ENCODE measurements around the gene USP9X. TPM values are rescaled to one million over a fixed set of nuclear protein-coding genes. Genes with fewer than 3 reads are reported as not detected.
"Not testable (repeated sequence)": the region's sequence is repeated elsewhere in the genome, so short reads cannot be mapped to it uniquely, and the experiment has no call there.

The USP9X gene
- total RNA-seq, 3 donors from 2014 or later, result 99.0 to 124 (median 112) TPM

GRCh38 chrX:41045960-41046567, 39.2 kb upstream of the USP9X start:
- Histone ChIP-seq H3K4me1 (no peaks in the 10 kb centered on the region), H3K27me3 (peaks cover 0 to 42% of the 10 kb centered on the region in 2 donors), H3K9me3 (no peaks in the 10 kb centered on the region), H3K27ac (no peak overlapping the region), H3K4me3 (no peak overlapping the region), H3K36me3 (no peaks in the 10 kb centered on the region)
- TF ChIP-seq POLR2AphosphoS5 (IDR thresholded peaks at IDR 0.05) (no peak), CTCF (IDR thresholded peaks at IDR 0.05) (no peak), POLR2A (IDR thresholded peaks at IDR 0.05) (no peak)
- intact Hi-C loops (cut with DNase I; ENCODE audit: low total_unique reads), result no loop called here
- no peak for DNase-seq (ENCODE audit: low spot score in 2 of 2)

- Histone ChIP-seq H3K9me3 (no peaks in the 10 kb centered on the region), H3K4me1 (no peaks in the 10 kb centered on the region), H3K27ac (no peak overlapping the region), H3K4me3 (no peak overlapping the region), H3K27me3 (peaks cover 0 to 30% of the 10 kb centered on the region in 2 donors), H3K36me3 (no peaks in the 10 kb centered on the region)
- TF ChIP-seq CTCF (IDR thresholded peaks at IDR 0.05), result no peak
- TF ChIP-seq POLR2A (IDR thresholded peaks at IDR 0.05), result no peak
- TF ChIP-seq POLR2AphosphoS5 (IDR thresholded peaks at IDR 0.05), result no peak
- intact Hi-C loops (cut with DNase I; ENCODE audit: low total_unique reads), result no loop called here
- no peak for DNase-seq (ENCODE audit: low spot score in 2 of 2)
These were observed 37.2 kb upstream of the USP9X start for GRCh38 chrX:41047878-41048534.

GRCh38 chrX:41050359-41050758, 34.9 kb upstream of the USP9X start:
- TF ChIP-seq POLR2A (IDR thresholded peaks at IDR 0.05), result no peak
- no peak for TF ChIP-seq POLR2AphosphoS5 (IDR thresholded peaks at IDR 0.05)
- TF ChIP-seq CTCF (IDR thresholded peaks at IDR 0.05), result no peak
- H3K27me3 ChIP-seq, result peaks cover 0 to 15% of the 10 kb centered on the region in 2 donors
- intact Hi-C loops (cut with DNase I; ENCODE audit: low total_unique reads), result no loop called here

GRCh38 chrX:41051288-41051687, 34.0 kb upstream of the USP9X start:
- DNase-seq (ENCODE audit: low spot score in 2 of 2), result no peak
- TF ChIP-seq CTCF (IDR thresholded peaks at IDR 0.05) (no peak), POLR2AphosphoS5 (IDR thresholded peaks at IDR 0.05) (no peak), POLR2A (IDR thresholded peaks at IDR 0.05) (no peak)
- no peaks in the 10 kb centered on the region for H3K36me3 ChIP-seq
- peaks cover 0 to 20% of the 10 kb centered on the region in 2 donors for H3K27me3 ChIP-seq
- H3K4me1 ChIP-seq, result no peaks in the 10 kb centered on the region
- intact Hi-C loops (cut with DNase I; ENCODE audit: low total_unique reads), result no loop called here
- no peak overlapping the region for H3K4me3 ChIP-seq
- no peaks in the 10 kb centered on the region for H3K9me3 ChIP-seq
- no peak overlapping the region for H3K27ac ChIP-seq

More at GRCh38 chrX:41050359-41050758, 34.9 kb upstream of the USP9X start:
- no peak for DNase-seq (ENCODE audit: low spot score in 2 of 2)
- Histone ChIP-seq H3K4me3 (no peak overlapping the region), H3K27ac (no peak overlapping the region), H3K36me3 (no peaks in the 10 kb centered on the region), H3K9me3 (no peaks in the 10 kb centered on the region), H3K4me1 (no peaks in the 10 kb centered on the region)

- no peak overlapping the region for H3K4me3 ChIP-seq
- peaks cover 0 to 26% of the 10 kb centered on the region in 2 donors for H3K27me3 ChIP-seq
- no peak overlapping the region for H3K27ac ChIP-seq
- TF ChIP-seq POLR2A (IDR thresholded peaks at IDR 0.05), result no peak
- no peak for TF ChIP-seq POLR2AphosphoS5 (IDR thresholded peaks at IDR 0.05)
- no peak for TF ChIP-seq CTCF (IDR thresholded peaks at IDR 0.05)
- no peaks in the 10 kb centered on the region for H3K4me1 ChIP-seq
- no peaks in the 10 kb centered on the region for H3K36me3 ChIP-seq
- intact Hi-C loops (cut with DNase I; ENCODE audit: low total_unique reads), result no loop called here
- no peak for DNase-seq (ENCODE audit: low spot score in 2 of 2)
- H3K9me3 ChIP-seq, result no peaks in the 10 kb centered on the region
These were observed 29.5 kb upstream of the USP9X start for GRCh38 chrX:41055740-41056139.

- DNase-seq (ENCODE audit: low spot score in 2 of 2); H3K4me3 ChIP-seq; intact Hi-C loops (cut with DNase I; ENCODE audit: low total_unique reads); H3K27ac ChIP-seq; H3K4me1 ChIP-seq; H3K36me3 ChIP-seq; H3K9me3 ChIP-seq: not testable (repeated sequence)
- H3K27me3 ChIP-seq, result peaks cover 0 to 37% of the 10 kb centered on the region in 2 donors
These were observed 22.0 kb upstream of the USP9X start for GRCh38 chrX:41063276-41063675.

Data from breast epithelium (tissue), 4 donors.